HG03378 (cell line): ENCODE results near the gene RHEB.

Experiments used
- ATAC-seq: cut with Tn5 transposase; IDR thresholded peaks from one replicate; pipeline ENCODE4 v1.9.1; 2021; ENCODE audit warnings: mild to moderate bottlenecking, moderate library complexity; ENCODE audit not compliant: unreplicated experiment

Gene RHEB

DNA sequence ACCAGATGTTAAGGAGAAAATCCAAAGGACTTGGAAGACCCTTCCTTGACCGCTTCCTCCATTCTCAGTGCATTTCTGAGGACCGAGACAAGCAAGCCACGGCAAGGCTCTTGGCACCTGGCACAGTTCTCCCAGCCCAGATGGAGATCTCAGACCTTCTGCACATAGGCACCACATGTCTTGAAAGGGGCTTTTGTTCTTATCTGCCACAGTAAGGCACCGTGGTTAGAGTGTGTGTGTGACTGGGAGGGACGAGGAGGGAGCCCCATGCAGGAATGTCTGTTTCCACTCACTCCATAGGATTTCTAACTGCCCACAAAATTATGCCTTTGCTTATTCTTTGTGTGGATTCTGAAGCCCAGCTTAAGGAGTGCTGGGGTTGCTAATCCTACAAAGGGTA, 99.6 kb downstream of the RHEB start:
- no peak for ATAC-seq

DNA sequence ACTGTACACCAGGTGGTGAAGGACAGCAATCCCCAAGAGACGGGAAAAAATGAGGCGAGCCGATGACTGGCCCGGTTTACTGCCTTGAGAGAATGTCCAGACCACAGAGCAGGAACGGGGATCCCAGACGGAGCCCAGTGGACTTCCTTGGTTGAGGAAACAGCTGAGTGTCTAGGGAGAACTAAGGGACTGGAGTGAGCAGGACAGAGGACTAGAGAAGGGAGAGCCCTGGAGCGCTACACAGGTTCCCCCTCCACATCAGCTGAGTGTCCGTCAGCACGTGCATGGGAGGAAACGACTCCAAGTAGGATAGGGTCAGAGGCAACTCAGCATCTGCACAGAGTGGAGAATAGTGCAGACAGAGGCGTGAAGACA, 102.8 kb downstream of the RHEB start:
- ATAC-seq: no peak

DNA sequence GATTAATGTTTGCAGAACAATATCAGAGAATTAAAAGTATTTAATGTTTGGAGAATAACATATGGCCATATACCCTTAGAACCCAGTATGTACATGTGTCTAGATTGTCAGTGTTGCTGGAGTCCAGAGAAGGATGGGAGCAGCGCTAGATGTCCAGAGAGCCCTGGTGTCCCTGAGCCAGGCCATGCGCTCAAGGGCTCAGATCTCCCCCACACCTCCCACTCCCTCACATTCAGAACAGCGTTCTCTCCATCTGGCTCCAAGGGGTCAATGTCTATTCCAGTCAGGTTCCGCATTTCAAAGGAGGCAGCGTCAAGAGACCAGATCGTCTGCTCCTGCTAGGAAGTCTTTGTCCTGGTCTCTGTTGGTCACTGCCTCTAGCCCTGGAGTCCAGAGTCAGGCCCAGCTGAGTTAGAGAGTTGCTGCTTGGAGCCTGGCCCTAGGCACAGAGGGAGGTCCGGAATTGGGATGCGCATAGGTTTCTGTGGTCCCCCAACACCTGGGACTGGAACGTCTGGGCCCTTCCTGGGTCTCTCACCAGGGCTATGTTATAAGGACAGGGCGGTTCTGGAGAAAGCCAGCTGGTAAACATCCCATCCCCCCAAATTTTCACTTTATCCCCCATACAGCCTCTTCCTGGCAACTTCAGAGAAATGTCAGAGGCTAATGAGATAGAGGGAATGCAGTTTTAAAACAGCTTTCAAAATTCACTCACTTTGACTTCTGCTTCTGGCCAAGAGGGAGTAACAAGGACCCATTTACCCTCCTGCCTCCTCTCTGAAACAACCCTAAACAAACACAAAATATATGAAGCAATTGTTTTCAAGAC, 103.4 kb downstream of the RHEB start:
- ATAC-seq: no peak
